Measurements from ENCODE around the gene VSTM2L.

The VSTM2L gene

GRCh38 chr20:37894454-37894853 is 8.5 kb upstream of the VSTM2L start:
- no peak for TF ChIP-seq ZNF565 (CRISPR knock-in tag; conservative IDR thresholded peaks at IDR 0.05; ENCODE audit: low read depth)
- no peak for TF ChIP-seq TSHZ2 (CRISPR knock-in tag; IDR thresholded peaks at IDR 0.05)
- TF ChIP-seq GLIS3 (CRISPR knock-in tag; IDR thresholded peaks at IDR 0.05): no peak
- no peak for TF ChIP-seq ZNF70 (CRISPR knock-in tag; IDR thresholded peaks at IDR 0.05)
- no peak for TF ChIP-seq SNAI2 (CRISPR knock-in tag; IDR thresholded peaks at IDR 0.05)
- TF ChIP-seq ZFP30 (CRISPR knock-in tag; IDR thresholded peaks at IDR 0.05): no peak
- TF ChIP-seq TCF4 (CRISPR knock-in tag; IDR thresholded peaks at IDR 0.05; ENCODE audit: borderline replicate concordance): no peak
- ATAC-seq: no peak

- ATAC-seq: no peak
Measured at GRCh38 chr20:37895166-37895565, 7.8 kb upstream of the VSTM2L start.

GRCh38 chr20:37896932-37897548 is 5.9 kb upstream of the VSTM2L start:
- ATAC-seq: peak; percentile 43; the same call in 2 of the 3 replicates
- TF ChIP-seq ZNF70 (CRISPR knock-in tag; IDR thresholded peaks at IDR 0.05) (no peak), TOX (CRISPR knock-in tag; IDR thresholded peaks at IDR 0.05; ENCODE audit: borderline replicate concordance) (no peak), ZNF565 (CRISPR knock-in tag; conservative IDR thresholded peaks at IDR 0.05; ENCODE audit: low read depth) (no peak), ZFP3 (CRISPR knock-in tag; IDR thresholded peaks at IDR 0.05) (no peak), RARB (CRISPR knock-in tag; IDR thresholded peaks at IDR 0.05) (no peak), ESRRG (CRISPR knock-in tag; IDR thresholded peaks at IDR 0.05) (no peak), TSHZ2 (CRISPR knock-in tag; IDR thresholded peaks at IDR 0.05) (no peak), TCF4 (CRISPR knock-in tag; IDR thresholded peaks at IDR 0.05; ENCODE audit: borderline replicate concordance) (no peak), POU6F1 (CRISPR knock-in tag; IDR thresholded peaks at IDR 0.05; ENCODE audit: borderline replicate concordance, low read depth) (no peak)

More at GRCh38 chr20:37895166-37895565, 7.8 kb upstream of the VSTM2L start:
- no peak for TF ChIP-seq POU6F1 (CRISPR knock-in tag; IDR thresholded peaks at IDR 0.05; ENCODE audit: borderline replicate concordance, low read depth)
- TF ChIP-seq ZFP30 (CRISPR knock-in tag; IDR thresholded peaks at IDR 0.05): no peak
- no peak for TF ChIP-seq RARB (CRISPR knock-in tag; IDR thresholded peaks at IDR 0.05)
- TF ChIP-seq OSR1 (CRISPR knock-in tag; IDR thresholded peaks at IDR 0.05): no peak
- no peak for TF ChIP-seq ZNF70 (CRISPR knock-in tag; IDR thresholded peaks at IDR 0.05)
- TF ChIP-seq GLIS3 (CRISPR knock-in tag; IDR thresholded peaks at IDR 0.05): no peak
- no peak for TF ChIP-seq TSHZ2 (CRISPR knock-in tag; IDR thresholded peaks at IDR 0.05)
- TF ChIP-seq ZNF8 (CRISPR knock-in tag; IDR thresholded peaks at IDR 0.05): no peak
- TF ChIP-seq ARNTL (CRISPR knock-in tag; IDR thresholded peaks at IDR 0.05; ENCODE audit: borderline replicate concordance, low read depth): no peak
- TF ChIP-seq CSRNP3 (CRISPR knock-in tag; IDR thresholded peaks at IDR 0.05): no peak
- no peak for TF ChIP-seq TOX (CRISPR knock-in tag; IDR thresholded peaks at IDR 0.05; ENCODE audit: borderline replicate concordance)
